RWPE2 (cell line): Measurements from ENCODE around the gene DSE.

Experiments
- ATAC-seq: fragments of 200-7000 bp; cut with Tn5 transposase; 3 replicates; pipeline ENCODE4 v1.9.1; 2021; ENCODE audit warnings: low read depth
- DNase-seq: peaks from one replicate; pipeline ENCODE4 v3.0.0-alpha.2; 2020; ENCODE audit warnings: low spot score
- H3K27ac ChIP-seq: fragments of 450-650 bp; 2 replicates; pipeline ENCODE4 v1.5.1; 2017; ENCODE audit warnings: mild to moderate bottlenecking; ENCODE audit not compliant: poor library complexity, severe bottlenecking
- H3K27me3 ChIP-seq: fragments of 250-450 bp; sonication (Bioruptor Pico); 2 replicates; pipeline ENCODE4 v1.5.1; 2021; ENCODE audit warnings: mild to moderate bottlenecking, moderate library complexity; ENCODE audit not compliant: insufficient read depth, poor library complexity, severe bottlenecking
- H3K36me3 ChIP-seq: fragments of 250-450 bp; sonication (Bioruptor Pico); 2 replicates; pipeline ENCODE4 v1.5.1; 2020; ENCODE audit warnings: low read depth, mild to moderate bottlenecking, moderate library complexity
- H3K4me1 ChIP-seq: fragments of 250-450 bp; sonication (Bioruptor Pico); 2 replicates; pipeline ENCODE4 v1.5.1; 2021; ENCODE audit warnings: mild to moderate bottlenecking, moderate library complexity; ENCODE audit not compliant: insufficient read depth, poor library complexity, severe bottlenecking
- H3K4me3 ChIP-seq: fragments of 250-450 bp; sonication (Bioruptor Pico); 2 replicates; pipeline ENCODE4 v1.5.1; 2021; ENCODE audit warnings: mild to moderate bottlenecking, moderate library complexity; ENCODE audit not compliant: severe bottlenecking
- H3K9me3 ChIP-seq: fragments of 250-450 bp; sonication (Bioruptor Pico); 2 replicates; pipeline ENCODE4 v1.5.1; 2021; ENCODE audit warnings: mild to moderate bottlenecking, moderate library complexity; ENCODE audit not compliant: severe bottlenecking
- CTCF ChIP-seq: fragments of 450-650 bp; IDR thresholded peaks from one replicate; pipeline ENCODE4 v1.5.1; 2017; ENCODE audit warnings: mild to moderate bottlenecking, moderate library complexity; ENCODE audit not compliant: poor library complexity, severe bottlenecking

Gene DSE

GRCh38 chr6:116461932-116462885 lies 91.5 kb downstream of the DSE start:
- Histone ChIP-seq H3K4me3 (peak overlapping the region; percentile 21), H3K27me3 (no peaks in the 10 kb centered on the region), H3K36me3 (no peaks in the 10 kb centered on the region), H3K27ac (no peak overlapping the region), H3K9me3 (no peaks in the 10 kb centered on the region), H3K4me1 (peaks cover 2% of the 10 kb centered on the region)
- DNase-seq = no peak
- no peak for TF ChIP-seq CTCF
- ATAC-seq = peak; percentile 80

GRCh38 chr6:116463301-116463700 lies 92.6 kb downstream of the DSE start:
- Histone ChIP-seq H3K4me1 (peaks cover 2% of the 10 kb centered on the region), H3K27me3 (no peaks in the 10 kb centered on the region), H3K27ac (no peak overlapping the region), H3K9me3 (no peaks in the 10 kb centered on the region), H3K36me3 (no peaks in the 10 kb centered on the region), H3K4me3 (no peak overlapping the region)
- no peak for TF ChIP-seq CTCF
- DNase-seq (no peak), ATAC-seq (no peak)

GRCh38 chr6:116465246-116465645 lies 94.5 kb downstream of the DSE start:
- peaks cover 2% of the 10 kb centered on the region for H3K4me1 ChIP-seq
- H3K36me3 ChIP-seq = no peaks in the 10 kb centered on the region
- H3K27me3 ChIP-seq = no peaks in the 10 kb centered on the region
- no peak for TF ChIP-seq CTCF
- no peak overlapping the region for H3K4me3 ChIP-seq
- H3K9me3 ChIP-seq = no peaks in the 10 kb centered on the region
- H3K27ac ChIP-seq = no peak overlapping the region
- DNase-seq = no peak
- no peak for ATAC-seq

GRCh38 chr6:116467096-116467495 lies 96.3 kb downstream of the DSE start:
- no peak for TF ChIP-seq CTCF
- Histone ChIP-seq H3K36me3 (no peaks in the 10 kb centered on the region), H3K4me3 (no peak overlapping the region), H3K27ac (no peak overlapping the region), H3K9me3 (no peaks in the 10 kb centered on the region), H3K27me3 (no peaks in the 10 kb centered on the region), H3K4me1 (no peaks in the 10 kb centered on the region)
- ATAC-seq (no peak; the same call in 2 of the 3 replicates), DNase-seq (no peak)

- H3K27ac ChIP-seq = no peak overlapping the region
- no peaks in the 10 kb centered on the region for H3K4me1 ChIP-seq
- H3K27me3 ChIP-seq = no peaks in the 10 kb centered on the region
- DNase-seq (no peak), ATAC-seq (no peak)
- H3K9me3 ChIP-seq = no peaks in the 10 kb centered on the region
- H3K36me3 ChIP-seq = no peaks in the 10 kb centered on the region
- no peak overlapping the region for H3K4me3 ChIP-seq
- no peak for TF ChIP-seq CTCF
Measured at GRCh38 chr6:116467514-116467913, 96.8 kb downstream of the DSE start.
